ENCODE results near the gene VPS54.
"Not testable (repeated sequence)": the region's sequence is repeated elsewhere in the genome, so short reads cannot be mapped to it uniquely, and the experiment has no call there.

The VPS54 gene

DNA sequence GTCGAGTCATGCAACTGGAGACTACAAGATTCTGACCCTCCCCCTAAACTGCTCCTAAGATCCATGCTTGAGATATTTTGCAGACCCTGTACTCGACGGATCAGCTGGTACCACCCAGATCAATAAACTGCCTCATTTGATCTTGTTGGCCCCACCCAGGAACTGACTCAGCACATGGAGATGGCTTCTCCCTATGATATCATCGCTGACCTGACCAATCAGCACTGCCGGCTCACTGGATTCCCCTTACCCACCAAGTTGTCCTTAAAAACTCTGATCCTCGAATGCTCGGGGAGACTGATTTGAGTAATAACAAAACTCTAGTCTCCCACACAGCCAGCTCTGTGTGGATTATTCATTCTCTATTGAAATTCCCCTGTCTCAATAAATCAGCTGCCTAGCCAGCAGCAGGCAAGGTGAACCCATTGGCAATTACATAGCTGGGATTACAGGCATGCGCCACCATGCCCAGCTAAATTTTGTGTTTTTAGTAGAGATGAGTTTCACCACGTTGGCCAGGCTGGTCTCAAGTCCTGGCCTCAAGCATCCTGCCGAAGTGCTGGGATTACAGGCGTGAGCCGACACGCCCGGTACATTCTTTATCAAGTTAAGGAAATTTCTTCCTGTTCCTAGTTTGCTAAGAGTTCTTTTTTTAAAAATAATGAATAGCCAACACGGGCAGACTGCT lies 43.6 kb downstream of the VPS54 start:
- DNase-seq (ENCODE audit: low read depth in 2 of 2), result no peak
- H3K4me3 ChIP-seq (replicated peaks in 1 of 2; ENCODE audit: low read depth in 2 of 2, low read length in 2 of 2), result no peak overlapping the region
- TF ChIP-seq, protein P1, sequence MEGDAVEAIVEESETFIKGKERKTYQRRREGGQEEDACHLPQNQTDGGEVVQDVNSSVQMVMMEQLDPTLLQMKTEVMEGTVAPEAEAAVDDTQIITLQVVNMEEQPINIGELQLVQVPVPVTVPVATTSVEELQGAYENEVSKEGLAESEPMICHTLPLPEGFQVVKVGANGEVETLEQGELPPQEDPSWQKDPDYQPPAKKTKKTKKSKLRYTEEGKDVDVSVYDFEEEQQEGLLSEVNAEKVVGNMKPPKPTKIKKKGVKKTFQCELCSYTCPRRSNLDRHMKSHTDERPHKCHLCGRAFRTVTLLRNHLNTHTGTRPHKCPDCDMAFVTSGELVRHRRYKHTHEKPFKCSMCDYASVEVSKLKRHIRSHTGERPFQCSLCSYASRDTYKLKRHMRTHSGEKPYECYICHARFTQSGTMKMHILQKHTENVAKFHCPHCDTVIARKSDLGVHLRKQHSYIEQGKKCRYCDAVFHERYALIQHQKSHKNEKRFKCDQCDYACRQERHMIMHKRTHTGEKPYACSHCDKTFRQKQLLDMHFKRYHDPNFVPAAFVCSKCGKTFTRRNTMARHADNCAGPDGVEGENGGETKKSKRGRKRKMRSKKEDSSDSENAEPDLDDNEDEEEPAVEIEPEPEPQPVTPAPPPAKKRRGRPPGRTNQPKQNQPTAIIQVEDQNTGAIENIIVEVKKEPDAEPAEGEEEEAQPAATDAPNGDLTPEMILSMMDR (IDR thresholded peaks at IDR 0.05; ENCODE audit: low read depth, low read length), result no peak

GRCh38 chr2:63975036-63975435 lies 44.2 kb downstream of the VPS54 start:
- DNase-seq (ENCODE audit: low read depth in 2 of 2); H3K4me3 ChIP-seq (replicated peaks in 1 of 2; ENCODE audit: low read depth in 2 of 2, low read length in 2 of 2): not testable (repeated sequence)

DNA sequence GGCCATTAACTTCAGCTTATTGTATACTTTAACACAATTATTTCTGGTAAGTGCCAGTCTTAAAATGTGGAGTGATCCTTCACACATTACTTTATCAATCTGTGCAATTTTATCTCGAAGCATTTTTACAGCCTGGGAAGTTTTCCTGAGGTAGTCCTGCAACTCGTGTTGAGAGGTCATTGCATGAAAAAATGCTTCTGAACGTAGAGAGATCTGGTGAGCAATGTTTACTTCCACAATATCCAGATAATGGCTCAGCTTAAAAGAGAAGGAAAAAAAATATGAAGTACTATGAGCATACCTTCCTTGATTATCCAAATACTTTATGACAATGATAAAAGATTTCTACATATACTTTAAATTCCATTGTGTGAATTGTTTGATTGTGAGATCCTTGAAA lies 57.0 kb downstream of the VPS54 start:
- no peak overlapping the region for H3K4me3 ChIP-seq (replicated peaks in 1 of 2; ENCODE audit: low read depth in 2 of 2, low read length in 2 of 2)
- DNase-seq (ENCODE audit: low read depth in 2 of 2), result no peak
- TF ChIP-seq, protein P1 (IDR thresholded peaks at IDR 0.05; ENCODE audit: low read depth, low read length), result no peak

DNA sequence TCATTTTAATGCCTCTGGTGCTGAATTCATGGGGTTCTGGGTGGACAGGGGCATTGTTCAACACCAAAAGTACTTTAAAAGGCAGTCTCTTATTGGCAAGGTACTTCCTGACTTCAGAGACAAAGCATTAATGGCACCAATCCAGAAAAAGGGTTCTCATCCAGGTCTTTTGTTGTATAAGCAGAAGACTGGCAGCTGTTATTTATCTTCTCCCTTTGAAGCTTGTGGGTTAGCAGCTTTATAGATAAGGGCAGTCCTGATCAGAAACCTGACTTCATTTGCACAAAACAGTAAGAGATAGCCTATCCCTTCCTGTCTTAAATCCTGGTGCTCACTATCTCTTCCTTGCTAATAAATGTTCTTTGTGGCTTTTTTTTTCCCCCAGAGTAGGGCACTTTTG lies 68.8 kb downstream of the VPS54 start:
- DNase-seq (ENCODE audit: low read depth in 2 of 2), result no peak
- H3K4me3 ChIP-seq (replicated peaks in 1 of 2; ENCODE audit: low read depth in 2 of 2, low read length in 2 of 2), result no peak overlapping the region
- TF ChIP-seq, protein P1 (IDR thresholded peaks at IDR 0.05; ENCODE audit: low read depth, low read length), result no peak

- TF ChIP-seq, protein P1 (IDR thresholded peaks at IDR 0.05; ENCODE audit: low read depth, low read length), result no peak
- H3K4me3 ChIP-seq (replicated peaks in 1 of 2; ENCODE audit: low read depth in 2 of 2, low read length in 2 of 2), result no peak overlapping the region
- DNase-seq (ENCODE audit: low read depth in 2 of 2), result no peak
Observed at GRCh38 chr2:63942788-63943187, 76.4 kb downstream of the VPS54 start.

DNA sequence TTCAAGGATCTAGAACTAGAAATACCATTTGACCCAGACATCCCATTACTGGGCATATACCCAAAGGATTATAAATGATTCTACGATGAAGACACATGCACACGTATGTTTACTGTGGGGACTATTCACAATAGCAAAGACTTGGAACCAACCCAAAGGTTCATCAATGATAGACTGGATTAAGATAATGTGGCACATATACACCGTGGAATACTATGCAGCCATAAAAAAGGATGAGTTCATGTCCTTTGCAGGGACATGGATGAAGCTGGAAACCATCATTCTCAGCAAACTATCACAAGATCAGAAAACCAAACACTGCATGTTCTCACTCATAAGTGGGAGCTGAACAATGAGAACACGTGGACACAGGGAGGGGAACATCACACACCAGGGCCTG lies 87.1 kb downstream of the VPS54 start:
- not testable (repeated sequence) for DNase-seq (ENCODE audit: low read depth in 2 of 2); H3K4me3 ChIP-seq (replicated peaks in 1 of 2; ENCODE audit: low read depth in 2 of 2, low read length in 2 of 2)

DNA sequence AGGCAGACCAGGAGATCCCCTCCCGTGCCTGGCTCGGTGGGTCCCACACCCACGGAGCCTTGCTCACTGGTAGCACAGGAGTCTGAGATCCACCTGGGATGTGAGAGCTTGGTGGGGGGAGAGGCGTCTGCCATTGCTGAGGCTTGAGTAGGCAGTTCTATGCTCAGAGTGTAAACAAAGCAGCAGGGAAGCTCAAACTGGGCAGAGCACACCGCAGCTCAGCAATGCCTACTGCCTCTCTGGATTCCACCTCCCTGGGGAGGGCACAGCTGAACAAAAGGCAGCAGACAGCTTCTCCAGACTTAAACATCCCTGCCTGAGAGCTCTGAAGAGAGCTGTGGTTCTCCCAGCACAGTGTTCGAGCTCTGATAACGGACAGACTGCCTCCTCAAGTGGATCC lies 92.4 kb downstream of the VPS54 start:
- H3K4me3 ChIP-seq (replicated peaks in 1 of 2; ENCODE audit: low read depth in 2 of 2, low read length in 2 of 2), result no peak overlapping the region
- DNase-seq (ENCODE audit: low read depth in 2 of 2), result no peak
- TF ChIP-seq, protein P1 (IDR thresholded peaks at IDR 0.05; ENCODE audit: low read depth, low read length), result no peak

GRCh38 chr2:63914311-63914710 lies 104.9 kb downstream of the VPS54 start:
- no peak for DNase-seq (ENCODE audit: low read depth in 2 of 2)
- TF ChIP-seq, protein P1 (IDR thresholded peaks at IDR 0.05; ENCODE audit: low read depth, low read length), result no peak
- no peak overlapping the region for H3K4me3 ChIP-seq (replicated peaks in 1 of 2; ENCODE audit: low read depth in 2 of 2, low read length in 2 of 2)
